Measurements from ENCODE around the gene ZNF385A.

Gene ZNF385A

GRCh38 chr12:54371328-54372112 is 13.0 kb downstream of the ZNF385A start:
- no peak overlapping the region for H2BK120ac ChIP-seq (ENCODE audit: low read depth, low read length)

GRCh38 chr12:54370171-54370730 is 14.3 kb downstream of the ZNF385A start:
- DNase-seq (ENCODE audit: low spot score) = no peak
- H3K79me1 ChIP-seq (ENCODE audit: low read depth, low read length) = peaks cover 1% of the 10 kb centered on the region
- H3K36me3 ChIP-seq (replicated peaks in 1 of 2; ENCODE audit: control insufficient read depth in 2 of 2, insufficient read depth in 2 of 2, low read length in 2 of 2) = peaks cover 16 to 17% of the 10 kb centered on the region in 2 donors
- H2AFZ ChIP-seq (ENCODE audit: low read length) = peak overlapping the region; percentile 71
- no peak overlapping the region for H2BK15ac ChIP-seq (ENCODE audit: low read length)
- H4K8ac ChIP-seq (ENCODE audit: low read depth, low read length) = no peak overlapping the region
- peak overlapping the region; percentile 81 for H2AK5ac ChIP-seq (ENCODE audit: low read depth, low read length)
- H2BK120ac ChIP-seq (ENCODE audit: low read depth, low read length) = no peak overlapping the region
- peak overlapping the region; percentile 59 for H3K23ac ChIP-seq (ENCODE audit: low read depth, low read length, poor library complexity)
- H3K18ac ChIP-seq (ENCODE audit: low read length) = peak overlapping the region; percentile 91
- H4K91ac ChIP-seq (ENCODE audit: low read depth, low read length, poor library complexity) = no peak overlapping the region
- H3K4ac ChIP-seq (ENCODE audit: low read length) = no peak overlapping the region
- peaks cover 7 to 13% of the 10 kb centered on the region in 2 donors for H3K4me1 ChIP-seq (ENCODE audit: control insufficient read depth in 2 of 2, insufficient read depth in 1 of 2, low read depth in 1 of 2, low read length in 2 of 2)
- H2BK12ac ChIP-seq (ENCODE audit: low read length) = no peak overlapping the region
- no peak overlapping the region for H3K27ac ChIP-seq (replicated peaks; ENCODE audit: low read length)
- H3K14ac ChIP-seq (ENCODE audit: low read length) = no peak overlapping the region
- no peak overlapping the region for H3K9ac ChIP-seq (ENCODE audit: low read depth, low read length, poor library complexity)
- no peaks in the 10 kb centered on the region for H3K9me3 ChIP-seq (replicated peaks in 1 of 2; ENCODE audit: control insufficient read depth in 2 of 2, insufficient read depth in 1 of 2, low read depth in 1 of 2, low read length in 2 of 2)
- no CpG with 5 or more reads among the region's 44 CpGs for WGBS, 2 donors (ENCODE audit: extremely low coverage in 2 of 2, insufficient read length in 2 of 2, insufficient replicate concordance in 1 of 2)
- no peak overlapping the region for H2BK5ac ChIP-seq (ENCODE audit: low read length)
- peaks cover 0 to 10% (median 0%) of the 10 kb centered on the region in 3 experiments for H3K27me3 ChIP-seq (ENCODE audit: control insufficient read depth in 3 of 3, insufficient read depth in 3 of 3, low read depth in 1 of 3, low read length in 3 of 3)
- H3K4me3 ChIP-seq (ENCODE audit: low read length in 2 of 2) = no peak overlapping the region
- H3K4me2 ChIP-seq (ENCODE audit: insufficient read depth, low read length, poor library complexity, severe bottlenecking) = peak overlapping the region; percentile 68

More at GRCh38 chr12:54371328-54372112, 13.0 kb downstream of the ZNF385A start:
- Histone ChIP-seq H3K4ac (ENCODE audit: low read length) (no peak overlapping the region), H2BK12ac (ENCODE audit: low read length) (no peak overlapping the region), H2AK5ac (ENCODE audit: low read depth, low read length) (peak overlapping the region; percentile 47), H3K4me1 (ENCODE audit: control insufficient read depth in 2 of 2, insufficient read depth in 1 of 2, low read depth in 1 of 2, low read length in 2 of 2) (peaks cover 7 to 13% of the 10 kb centered on the region in 2 donors), H3K23ac (ENCODE audit: low read depth, low read length, poor library complexity) (peak overlapping the region; percentile 9), H2BK15ac (ENCODE audit: low read length) (no peak overlapping the region), H3K36me3 (replicated peaks in 1 of 2; ENCODE audit: control insufficient read depth in 2 of 2, insufficient read depth in 2 of 2, low read length in 2 of 2) (peaks cover 16 to 17% of the 10 kb centered on the region in 2 donors), H2AFZ (ENCODE audit: low read length) (no peak overlapping the region), H3K79me1 (ENCODE audit: low read depth, low read length) (peaks cover 1% of the 10 kb centered on the region), H3K27me3 (ENCODE audit: control insufficient read depth in 3 of 3, insufficient read depth in 3 of 3, low read depth in 1 of 3, low read length in 3 of 3) (peaks cover 0 to 10% (median 0%) of the 10 kb centered on the region in 3 experiments), H3K9me3 (replicated peaks in 1 of 2; ENCODE audit: control insufficient read depth in 2 of 2, insufficient read depth in 1 of 2, low read depth in 1 of 2, low read length in 2 of 2) (no peaks in the 10 kb centered on the region), H4K91ac (ENCODE audit: low read depth, low read length, poor library complexity) (no peak overlapping the region), H3K4me3 (ENCODE audit: low read length in 2 of 2) (no peak overlapping the region), H3K9ac (ENCODE audit: low read depth, low read length, poor library complexity) (no peak overlapping the region), H3K18ac (ENCODE audit: low read length) (no peak overlapping the region), H4K8ac (ENCODE audit: low read depth, low read length) (no peak overlapping the region), H3K27ac (replicated peaks; ENCODE audit: low read length) (no peak overlapping the region), H2BK5ac (ENCODE audit: low read length) (no peak overlapping the region), H3K4me2 (ENCODE audit: insufficient read depth, low read length, poor library complexity, severe bottlenecking) (no peak overlapping the region), H3K14ac (ENCODE audit: low read length) (no peak overlapping the region)
- no CpG with 5 or more reads among the region's 5 CpGs for WGBS, 2 donors (ENCODE audit: extremely low coverage in 2 of 2, insufficient read length in 2 of 2, insufficient replicate concordance in 1 of 2)
- no peak for DNase-seq (ENCODE audit: low spot score)

DNA sequence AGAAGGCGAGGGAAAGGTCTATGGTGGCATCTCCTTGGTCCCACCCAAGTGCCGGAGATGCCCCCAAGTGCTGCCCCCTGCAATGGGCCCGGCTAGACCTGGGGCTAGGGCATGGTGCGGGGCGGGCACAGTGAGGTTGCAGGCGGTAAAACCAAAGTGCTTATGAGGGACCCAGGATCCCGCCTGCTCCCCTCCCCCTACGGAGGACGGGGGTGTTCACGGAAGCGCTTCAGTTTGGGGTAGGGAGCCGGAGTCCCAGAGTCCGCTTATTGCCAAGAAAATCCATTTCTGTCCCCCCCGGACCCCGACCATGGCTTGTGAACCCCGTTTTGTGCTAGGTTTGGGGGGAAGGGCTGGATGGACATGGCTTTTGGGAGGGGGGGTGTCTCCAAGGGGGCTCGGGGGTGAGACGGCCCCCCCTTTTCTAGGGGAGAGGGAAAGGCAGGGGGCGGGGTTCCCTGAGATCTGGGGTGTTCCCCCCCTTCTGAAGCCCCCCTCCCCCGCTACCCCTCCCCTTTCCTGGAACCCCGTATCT is 14.9 kb downstream of the ZNF385A start:
- no peak overlapping the region for H3K4me2 ChIP-seq (ENCODE audit: insufficient read depth, low read length, poor library complexity, severe bottlenecking)
- peaks cover 1% of the 10 kb centered on the region for H3K79me1 ChIP-seq (ENCODE audit: low read depth, low read length)
- peak overlapping the region; percentile 86 for H2AK5ac ChIP-seq (ENCODE audit: low read depth, low read length)
- H3K18ac ChIP-seq (ENCODE audit: low read length) = peak overlapping the region; percentile 77
- H3K27me3 ChIP-seq (ENCODE audit: control insufficient read depth in 3 of 3, insufficient read depth in 3 of 3, low read depth in 1 of 3, low read length in 3 of 3) = peaks cover 0 to 10% (median 0%) of the 10 kb centered on the region in 3 experiments
- no peak overlapping the region for H2BK120ac ChIP-seq (ENCODE audit: low read depth, low read length)
- no peak overlapping the region for H2AFZ ChIP-seq (ENCODE audit: low read length)
- H3K4me1 ChIP-seq (ENCODE audit: control insufficient read depth in 2 of 2, insufficient read depth in 1 of 2, low read depth in 1 of 2, low read length in 2 of 2) = peaks cover 7 to 10% of the 10 kb centered on the region in 2 donors
- no peak overlapping the region for H3K4me3 ChIP-seq (ENCODE audit: low read length in 2 of 2)
- H3K27ac ChIP-seq (replicated peaks; ENCODE audit: low read length) = no peak overlapping the region
- no peak overlapping the region for H2BK12ac ChIP-seq (ENCODE audit: low read length)
- H4K8ac ChIP-seq (ENCODE audit: low read depth, low read length) = no peak overlapping the region
- H3K36me3 ChIP-seq (replicated peaks in 1 of 2; ENCODE audit: control insufficient read depth in 2 of 2, insufficient read depth in 2 of 2, low read length in 2 of 2) = peaks cover 15 to 16% of the 10 kb centered on the region in 2 donors
- H2BK5ac ChIP-seq (ENCODE audit: low read length) = no peak overlapping the region
- no peak overlapping the region for H3K14ac ChIP-seq (ENCODE audit: low read length)
- H4K91ac ChIP-seq (ENCODE audit: low read depth, low read length, poor library complexity) = no peak overlapping the region
- no peaks in the 10 kb centered on the region for H3K9me3 ChIP-seq (replicated peaks in 1 of 2; ENCODE audit: control insufficient read depth in 2 of 2, insufficient read depth in 1 of 2, low read depth in 1 of 2, low read length in 2 of 2)
- H3K23ac ChIP-seq (ENCODE audit: low read depth, low read length, poor library complexity) = peak overlapping the region; percentile 82
- WGBS, 2 donors (ENCODE audit: extremely low coverage in 2 of 2, insufficient read length in 2 of 2, insufficient replicate concordance in 1 of 2) = no CpG with 5 or more reads among the region's 21 CpGs
- no peak overlapping the region for H3K4ac ChIP-seq (ENCODE audit: low read length)
- DNase-seq (ENCODE audit: low spot score) = no peak
- H3K9ac ChIP-seq (ENCODE audit: low read depth, low read length, poor library complexity) = no peak overlapping the region
- H2BK15ac ChIP-seq (ENCODE audit: low read length) = no peak overlapping the region

All from neuronal stem cell (in vitro differentiated cells).